Activated T-cell treated with anti-CD3 and anti-CD28 coated beads, Interleukin-2, amount 50 U/mL, for 72 hours (primary cell): Measurements from ENCODE around the gene UAP1L1. TPM values are rescaled to one million over a fixed set of nuclear protein-coding genes. Genes with fewer than 3 reads are reported as not detected.

Experiments used
- ATAC-seq, 2 donors: fragments of 150-1000 bp; cut with Tn5 transposase; replicated peaks in 1 of 2; 2 replicates each; pipeline ENCODE4 v1.10.0; 2021; ENCODE audit warnings: moderate library complexity in 2 of 2, mild to moderate bottlenecking in 1 of 2
- DNase-seq, 2 donors: peaks; one replicate each; pipeline ENCODE4 v3.0.0; 2021 to 2022; ENCODE audit warnings: mixed read lengths in 1 of 2
- H3K27ac Mint-ChIP-seq: one replicate; pipeline ENCODE4 v1.8.0; 2022; ENCODE audit warnings: mild to moderate bottlenecking, moderate library complexity, mixed read lengths
- H3K27me3 Mint-ChIP-seq: one replicate; pipeline ENCODE4 v1.8.0; 2022; ENCODE audit warnings: low read depth, mixed read lengths
- H3K36me3 Mint-ChIP-seq, 2 donors: one replicate each; pipeline ENCODE4 v1.8.0; 2022; ENCODE audit warnings: mixed read lengths in 2 of 2, mild to moderate bottlenecking in 1 of 2; ENCODE audit not compliant: insufficient read depth in 2 of 2
- H3K4me1 Mint-ChIP-seq: one replicate; pipeline ENCODE4 v1.8.0; 2022; ENCODE audit warnings: low read depth, mixed read lengths
- H3K4me3 Mint-ChIP-seq, 2 donors: one replicate each; pipeline ENCODE4 v1.8.0; 2022; ENCODE audit warnings: mild to moderate bottlenecking in 2 of 2, mixed read lengths in 2 of 2, moderate library complexity in 2 of 2
- H3K9me3 Mint-ChIP-seq, 2 donors: one replicate each; pipeline ENCODE4 v1.8.0; 2022; ENCODE audit warnings: mixed read lengths in 2 of 2
- total RNA-seq, 2 donors: library from RNA; stranded (reverse); gene quantifications; one replicate each; pipeline ENCODE4 v1.2.3, GENCODE V29; 2022

Gene UAP1L1
- total RNA-seq, 2 donors from 2014 or later, result 13.6 to 14.3 TPM

GRCh38 chr9:137067860-137068538 lies 9.3 kb upstream of the UAP1L1 start:
- Mint-ChIP-seq H3K27me3 (no peaks in the 10 kb centered on the region), H3K9me3 (no peaks in the 10 kb centered on the region), H3K4me3 (peak overlapping the region; percentile 52 to 62), H3K36me3 (no peaks in the 10 kb centered on the region), H3K4me1 (peaks cover 23% of the 10 kb centered on the region), H3K27ac (no peak overlapping the region)
- peak; percentile 87 to 91 for DNase-seq
- ATAC-seq, result peak; percentile 50 to 59

GRCh38 chr9:137068539-137069507 lies 8.5 kb upstream of the UAP1L1 start:
- Mint-ChIP-seq H3K4me3 (peak overlapping the region; percentile 67 to 77), H3K36me3 (no peaks in the 10 kb centered on the region), H3K27ac (no peak overlapping the region), H3K9me3 (no peaks in the 10 kb centered on the region), H3K4me1 (peaks cover 23% of the 10 kb centered on the region), H3K27me3 (no peaks in the 10 kb centered on the region)
- no peak for ATAC-seq
- no peak for DNase-seq

GRCh38 chr9:137069508-137070091 lies 7.7 kb upstream of the UAP1L1 start:
- no peak for ATAC-seq
- H3K27ac Mint-ChIP-seq, result no peak overlapping the region

DNA sequence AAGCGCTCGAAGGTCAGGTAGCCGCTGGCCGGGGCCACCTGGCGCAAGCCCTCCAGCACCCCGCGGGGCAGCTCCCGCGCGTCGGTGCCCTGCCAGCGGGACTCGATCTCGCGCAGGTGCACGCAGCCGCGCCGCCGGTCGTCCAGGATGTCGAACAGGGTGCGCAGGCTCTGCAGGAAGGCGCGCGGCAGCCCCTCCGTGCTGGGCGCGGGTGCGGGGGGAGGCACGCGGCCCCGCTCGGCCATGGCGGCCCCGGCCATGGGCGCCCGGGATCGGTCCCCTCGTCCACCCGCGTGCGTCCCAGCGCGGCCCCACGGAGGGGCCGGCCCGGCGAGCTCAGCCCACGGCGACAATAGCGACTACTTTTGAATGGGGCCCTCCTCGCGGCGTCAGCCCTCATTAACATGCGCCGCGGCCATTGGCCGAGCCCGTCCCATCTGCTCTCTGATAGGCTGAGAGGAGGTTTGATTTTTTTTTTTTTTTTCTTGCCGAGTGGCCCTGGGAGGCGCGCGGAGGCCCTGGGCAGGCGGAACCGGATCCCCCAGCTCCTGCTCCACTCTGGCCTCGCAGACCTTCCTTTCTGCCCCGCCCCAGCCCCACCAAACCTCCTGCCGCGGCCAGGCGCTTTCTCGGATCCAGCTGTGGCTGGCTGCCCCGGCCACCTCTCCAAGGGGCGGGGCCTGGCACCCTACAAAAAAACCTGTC lies 7.0 kb upstream of the UAP1L1 start, which contains the start of gene SAPCD2:
Gene SAPCD2 (minus strand): TSS at position 357 of the 705 bp plus-strand sequence. CDS start 97 bp downstream, at position 260.
- H3K27me3 Mint-ChIP-seq, result no peaks in the 10 kb centered on the region
- peak within 1 kb of the TSS; percentile 85 to 96 for H3K4me3 Mint-ChIP-seq
- H3K4me1 Mint-ChIP-seq, result peaks cover 23% of the 10 kb centered on the region
- H3K27ac Mint-ChIP-seq, result peak within 1 kb of the TSS; percentile 75
- peak; percentile 92 for ATAC-seq
- H3K9me3 Mint-ChIP-seq, result no peaks in the 10 kb centered on the region
- peak; percentile 89 to 91 for DNase-seq
- H3K36me3 Mint-ChIP-seq, result no peaks in the 10 kb centered on the region

More at GRCh38 chr9:137069508-137070091, 7.7 kb upstream of the UAP1L1 start:
- Mint-ChIP-seq H3K36me3 (no peaks in the 10 kb centered on the region), H3K4me3 (peak overlapping the region; percentile 67 to 77), H3K27me3 (no peaks in the 10 kb centered on the region), H3K9me3 (no peaks in the 10 kb centered on the region), H3K4me1 (peaks cover 23% of the 10 kb centered on the region)
- no peak for DNase-seq

DNA sequence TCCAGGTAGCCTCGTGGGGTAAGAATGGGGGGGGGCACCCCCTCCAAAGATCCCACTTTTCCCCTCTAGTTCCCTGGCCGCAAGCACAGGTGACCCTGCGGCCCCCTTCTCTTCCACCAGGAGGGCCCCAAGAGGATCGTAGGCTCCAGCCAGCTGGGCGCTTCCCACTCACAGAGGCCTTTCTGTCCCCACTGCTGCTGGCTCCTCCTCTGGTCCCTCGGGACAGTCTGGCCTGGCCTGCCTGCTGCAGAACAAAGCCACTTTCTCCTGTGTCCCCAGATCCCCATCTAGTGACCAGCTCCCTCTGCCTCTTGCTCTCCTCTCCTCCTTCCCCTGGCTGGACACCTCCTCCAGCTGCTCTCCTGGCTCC lies 6.4 kb upstream of the UAP1L1 start:
- ATAC-seq (no peak), DNase-seq (no peak)
- Mint-ChIP-seq H3K4me3 (peak overlapping the region; percentile 85 to 96), H3K27me3 (no peaks in the 10 kb centered on the region), H3K36me3 (no peaks in the 10 kb centered on the region), H3K4me1 (peaks cover 23% of the 10 kb centered on the region), H3K9me3 (no peaks in the 10 kb centered on the region), H3K27ac (peak overlapping the region; percentile 59)

DNA sequence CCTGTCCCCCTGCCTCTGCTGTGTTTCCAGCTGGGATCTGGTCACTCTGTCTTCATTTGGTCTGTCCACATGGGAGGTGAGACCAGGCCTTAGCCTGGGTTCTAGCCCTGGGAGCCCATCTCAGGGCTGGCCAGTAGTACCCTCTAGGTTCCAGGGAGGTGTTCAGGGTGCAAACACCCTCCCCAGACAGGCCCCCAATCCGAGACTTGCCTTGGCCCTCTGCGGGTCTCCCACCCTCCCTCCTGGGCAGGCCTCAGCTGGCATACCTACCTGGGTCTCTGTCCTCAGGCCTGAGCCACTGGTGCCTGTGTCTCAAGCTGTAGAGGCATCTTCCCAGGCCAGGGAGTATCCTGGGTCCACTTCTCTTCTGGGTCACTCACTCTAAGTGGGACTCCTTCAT lies 6.0 kb upstream of the UAP1L1 start:
- Mint-ChIP-seq H3K9me3 (no peaks in the 10 kb centered on the region), H3K36me3 (no peaks in the 10 kb centered on the region), H3K4me1 (peaks cover 23% of the 10 kb centered on the region), H3K27me3 (no peaks in the 10 kb centered on the region), H3K4me3 (peak overlapping the region; percentile 85 to 96), H3K27ac (peak overlapping the region; percentile 59)
- ATAC-seq (no peak), DNase-seq (no peak)

- DNase-seq (no peak), ATAC-seq (no peak)
- Mint-ChIP-seq H3K36me3 (no peaks in the 10 kb centered on the region), H3K4me1 (peaks cover 10% of the 10 kb centered on the region), H3K27me3 (no peaks in the 10 kb centered on the region), H3K4me3 (no peak overlapping the region), H3K27ac (no peak overlapping the region), H3K9me3 (no peaks in the 10 kb centered on the region)
Observed at GRCh38 chr9:137073992-137074399, 3.3 kb upstream of the UAP1L1 start.

DNA sequence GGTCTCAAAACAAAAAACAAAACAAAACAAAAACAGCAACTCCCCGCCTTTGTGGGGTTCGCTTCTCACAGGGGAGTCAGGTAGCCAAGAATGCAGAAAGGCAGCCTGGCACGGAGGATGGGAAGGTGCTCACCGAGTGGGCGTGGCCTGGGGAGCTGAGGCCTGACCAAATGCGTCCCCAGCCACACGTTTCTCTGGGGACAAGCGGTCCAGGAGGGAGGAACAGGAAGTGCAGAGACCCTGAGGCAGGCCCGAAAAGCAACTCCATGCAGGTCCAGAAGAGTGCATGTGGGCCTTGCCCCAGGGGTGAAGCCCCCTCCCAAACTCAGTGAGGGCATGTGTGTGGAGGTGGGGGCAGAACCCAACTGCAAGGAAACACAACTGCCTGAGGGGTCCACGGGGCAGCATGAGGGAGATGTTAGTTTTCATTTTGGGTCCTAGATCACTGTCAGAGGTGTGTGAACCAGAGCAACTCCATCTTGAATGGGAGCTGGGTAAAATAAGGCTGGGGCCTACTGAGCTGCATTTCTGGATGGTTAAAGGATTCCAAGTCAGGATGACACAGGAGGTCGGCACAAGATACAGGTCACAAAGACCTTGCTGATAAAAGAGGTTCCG lies 2.6 kb upstream of the UAP1L1 start:
- Mint-ChIP-seq H3K4me3 (no peak overlapping the region), H3K4me1 (peaks cover 10% of the 10 kb centered on the region), H3K27ac (no peak overlapping the region), H3K9me3 (no peaks in the 10 kb centered on the region), H3K36me3 (no peaks in the 10 kb centered on the region), H3K27me3 (no peaks in the 10 kb centered on the region)
- ATAC-seq (no peak), DNase-seq (no peak)

GRCh38 chr9:137075275-137075775 lies 2.0 kb upstream of the UAP1L1 start:
- Mint-ChIP-seq H3K4me3 (no peak overlapping the region), H3K4me1 (peaks cover 10% of the 10 kb centered on the region), H3K27me3 (no peaks in the 10 kb centered on the region), H3K9me3 (no peaks in the 10 kb centered on the region), H3K27ac (no peak overlapping the region), H3K36me3 (no peaks in the 10 kb centered on the region)
- DNase-seq, result no peak
- no peak for ATAC-seq

DNA sequence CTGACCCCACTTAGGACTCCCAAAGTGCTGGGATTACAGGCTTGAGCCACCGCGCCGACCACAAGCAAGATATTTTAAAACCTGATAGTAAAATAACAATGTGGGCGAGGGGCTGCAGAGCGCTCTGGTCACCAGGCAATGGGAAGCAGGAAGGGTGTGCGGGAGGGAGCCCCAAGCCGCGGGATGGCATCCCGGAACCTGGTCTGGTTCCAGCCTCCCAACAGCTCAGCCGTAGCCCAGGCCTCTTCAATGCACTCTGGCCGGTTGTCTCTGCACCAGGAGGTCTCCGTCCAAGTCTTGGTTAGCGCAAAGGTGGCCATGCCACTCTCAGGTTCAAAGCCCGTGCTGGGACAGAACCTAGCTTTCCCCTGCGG lies 694 bp upstream of the UAP1L1 start:
- H3K27ac Mint-ChIP-seq, result no peak overlapping the region
- no peaks in the 10 kb centered on the region for H3K9me3 Mint-ChIP-seq

DNA sequence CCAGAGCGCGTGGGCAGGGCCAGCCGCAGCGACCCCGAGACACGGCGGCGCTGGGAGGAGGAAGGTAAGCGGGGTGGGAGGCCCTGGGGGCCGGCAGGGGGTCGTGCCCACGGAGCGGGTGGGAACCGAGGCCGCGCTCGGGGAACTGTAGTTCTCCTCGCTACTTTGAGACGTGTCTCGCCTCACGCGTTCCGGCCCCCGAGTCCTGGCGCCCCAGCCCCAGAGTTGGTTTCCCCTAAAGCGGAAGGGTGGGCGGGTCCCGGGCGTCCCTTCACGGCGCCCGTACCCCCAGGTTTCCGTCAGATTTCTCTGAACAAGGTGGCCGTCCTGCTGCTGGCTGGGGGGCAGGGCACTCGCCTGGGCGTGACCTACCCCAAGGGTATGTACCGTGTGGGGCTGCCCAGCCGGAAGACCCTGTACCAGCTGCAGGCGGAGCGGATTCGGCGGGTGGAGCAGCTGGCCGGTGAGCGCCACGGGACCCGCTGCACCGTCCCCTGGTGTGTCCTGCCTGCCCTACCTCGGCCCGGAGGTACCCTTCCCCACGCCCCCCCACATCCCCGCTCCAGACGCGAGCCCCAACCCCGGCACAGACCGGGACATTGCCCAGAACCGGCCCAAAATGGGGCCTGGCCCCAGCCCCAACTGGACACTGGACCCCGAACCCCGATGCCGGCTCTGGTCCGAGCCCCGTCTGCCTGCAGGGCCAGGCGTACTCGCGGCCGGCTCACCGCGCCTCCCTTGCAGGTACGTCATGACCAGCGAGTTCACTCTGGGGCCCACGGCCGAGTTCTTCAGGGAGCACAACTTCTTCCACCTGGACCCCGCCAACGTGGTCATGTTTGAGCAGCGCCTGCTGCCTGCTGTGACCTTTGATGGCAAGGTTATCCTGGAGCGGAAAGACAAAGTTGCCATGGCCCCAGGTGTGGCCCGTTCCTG lies 709 bp downstream of the UAP1L1 start:
- Mint-ChIP-seq H3K4me1 (peaks cover under 1% of the 10 kb centered on the region), H3K36me3 (no peaks in the 10 kb centered on the region), H3K4me3 (peak overlapping the region; percentile 79 to 83), H3K27ac (no peak overlapping the region), H3K27me3 (no peaks in the 10 kb centered on the region), H3K9me3 (no peaks in the 10 kb centered on the region)
- DNase-seq, result peak; percentile 58 to 66
- peak; percentile 54 to 61 for ATAC-seq

More for the DNA sequence above, 694 bp upstream of the UAP1L1 start:
- peak overlapping the region; percentile 61 to 73 for H3K4me3 Mint-ChIP-seq
- no peaks in the 10 kb centered on the region for H3K27me3 Mint-ChIP-seq
- no peaks in the 10 kb centered on the region for H3K36me3 Mint-ChIP-seq
- H3K4me1 Mint-ChIP-seq, result peaks cover under 1% of the 10 kb centered on the region
- DNase-seq (no peak), ATAC-seq (no peak)
